Hematopoietic multipotent progenitor cell treated with erythropoietin and hydrocortisone succinate and interleukin-3 and kit ligand, for 17 days (in vitro differentiated cells): ENCODE results near the gene CCDC120.

Experiments
- DNase-seq: peaks from one replicate; pipeline ENCODE4 v3.0.0-alpha.2; 2015; ENCODE audit warnings: low spot score

The CCDC120 gene

DNA sequence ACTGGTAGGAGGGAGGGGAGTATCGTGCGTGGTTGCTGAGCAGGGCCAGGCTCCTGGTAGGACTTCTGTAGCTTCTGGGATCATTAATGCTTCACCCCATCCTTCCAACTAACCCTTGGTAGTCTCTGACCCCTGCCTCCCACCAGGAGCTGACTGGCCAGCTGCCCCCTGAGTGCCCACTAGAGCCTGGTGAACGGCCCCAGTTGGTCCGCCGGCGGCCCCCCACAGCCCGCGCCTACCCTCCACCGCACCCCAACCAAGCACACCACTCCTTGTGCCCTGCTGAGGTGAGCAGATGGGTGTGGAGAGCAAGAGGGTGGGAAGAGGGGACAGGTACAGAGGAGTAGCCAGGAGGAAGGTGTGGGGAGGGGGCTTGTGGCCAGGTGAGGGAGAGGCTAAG is 4.9 kb downstream of the CCDC120 start:
- DNase-seq, result no peak

DNA sequence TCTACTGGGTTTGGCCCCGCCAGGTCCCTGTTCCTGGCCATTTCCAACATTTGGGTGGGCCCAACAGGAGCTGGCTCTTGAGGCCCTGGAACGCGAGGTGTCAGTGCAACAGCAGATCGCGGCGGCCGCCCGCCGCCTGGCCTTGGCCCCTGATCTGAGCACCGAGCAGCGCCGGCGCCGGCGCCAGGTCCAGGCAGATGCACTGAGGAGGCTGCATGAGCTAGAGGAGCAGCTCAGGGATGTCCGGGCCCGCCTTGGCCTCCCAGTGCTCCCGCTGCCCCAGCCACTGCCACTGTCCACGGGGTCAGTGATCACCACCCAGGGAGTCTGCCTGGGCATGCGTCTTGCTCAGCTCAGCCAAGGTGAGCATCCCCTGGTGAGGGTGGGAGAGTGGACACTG is 5.5 kb downstream of the CCDC120 start:
- no peak for DNase-seq

DNA sequence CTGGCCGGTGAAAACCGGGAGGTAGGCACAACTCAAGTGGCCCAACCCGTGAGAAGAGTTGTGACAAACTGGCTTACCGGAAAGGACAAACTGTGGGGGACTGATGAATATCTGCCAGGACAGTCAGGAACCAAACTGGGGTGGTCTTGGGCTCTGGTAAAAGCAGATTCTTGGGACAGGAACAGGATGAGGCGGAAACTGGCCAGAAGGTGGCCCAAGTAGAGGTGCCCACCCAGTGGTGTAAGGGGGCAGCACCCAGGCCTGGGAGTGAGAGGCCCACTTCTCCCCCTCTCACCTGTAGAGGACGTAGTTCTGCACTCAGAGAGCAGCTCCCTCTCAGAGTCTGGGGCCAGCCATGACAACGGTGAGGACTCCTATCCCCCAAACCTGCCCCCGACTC is 5.9 kb downstream of the CCDC120 start:
- DNase-seq, result no peak

DNA sequence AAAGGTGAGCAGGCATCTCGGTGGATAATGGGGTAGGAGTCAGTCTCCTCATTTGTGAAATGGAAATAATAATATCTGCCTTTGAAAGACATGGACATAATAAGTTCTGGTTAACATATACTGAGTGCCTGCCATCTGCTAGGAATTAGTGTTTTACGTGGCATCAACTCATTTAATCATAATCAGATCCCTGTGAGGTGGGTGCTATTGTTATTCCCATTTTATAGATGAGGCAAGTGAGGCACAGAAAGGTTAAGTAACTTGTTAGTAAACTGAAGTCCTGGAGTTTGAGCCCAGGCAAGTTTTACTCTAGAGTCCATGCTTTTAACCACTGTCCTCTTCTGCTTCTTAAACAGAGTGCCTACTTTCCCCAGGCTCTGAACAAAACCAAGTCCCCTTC is 7.5 kb downstream of the CCDC120 start:
- no peak for DNase-seq

DNA sequence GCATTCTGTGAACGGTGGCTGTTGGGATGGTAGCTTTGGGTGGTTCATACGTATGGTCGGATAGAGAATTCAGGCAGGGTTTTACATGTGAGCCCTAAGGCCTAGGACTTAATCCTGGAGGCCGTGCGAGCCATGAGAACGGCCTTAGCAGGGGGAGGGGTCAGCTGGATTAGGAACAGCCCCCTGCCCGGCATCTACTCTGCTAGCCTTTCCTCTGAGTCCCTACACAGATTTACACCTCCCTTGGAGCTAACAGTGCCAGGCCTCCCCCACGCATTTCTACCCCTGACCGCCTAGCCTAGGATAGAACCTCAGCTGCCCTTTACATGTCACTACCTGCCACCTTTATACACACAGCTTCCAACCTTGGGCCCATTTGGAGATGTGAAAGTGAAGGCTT is 7.9 kb downstream of the CCDC120 start:
- DNase-seq, result no peak

DNA sequence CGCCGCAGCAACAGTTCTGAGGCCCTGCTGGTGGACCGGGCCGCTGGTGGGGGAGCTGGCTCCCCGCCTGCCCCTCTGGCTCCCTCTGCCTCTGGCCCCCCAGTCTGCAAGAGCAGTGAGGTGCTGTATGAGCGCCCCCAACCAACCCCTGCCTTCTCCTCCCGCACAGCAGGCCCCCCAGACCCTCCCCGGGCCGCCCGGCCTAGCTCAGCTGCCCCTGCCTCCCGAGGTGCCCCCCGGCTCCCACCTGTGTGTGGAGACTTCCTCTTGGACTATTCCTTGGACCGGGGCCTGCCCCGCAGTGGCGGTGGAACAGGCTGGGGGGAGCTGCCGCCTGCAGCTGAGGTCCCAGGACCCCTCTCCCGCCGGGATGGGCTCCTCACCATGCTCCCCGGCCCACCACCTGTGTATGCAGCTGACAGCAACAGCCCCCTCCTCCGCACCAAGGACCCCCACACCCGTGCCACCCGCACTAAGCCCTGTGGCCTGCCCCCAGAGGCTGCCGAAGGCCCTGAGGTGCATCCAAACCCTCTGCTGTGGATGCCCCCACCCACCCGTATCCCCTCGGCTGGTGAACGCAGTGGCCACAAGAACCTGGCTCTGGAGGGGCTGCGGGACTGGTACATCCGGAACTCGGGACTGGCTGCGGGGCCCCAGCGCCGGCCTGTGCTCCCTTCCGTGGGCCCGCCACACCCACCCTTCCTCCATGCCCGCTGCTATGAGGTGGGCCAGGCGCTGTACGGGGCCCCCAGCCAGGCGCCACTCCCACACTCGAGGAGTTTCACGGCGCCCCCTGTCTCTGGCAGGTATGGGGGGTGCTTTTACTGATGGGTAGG is 8.7 kb downstream of the CCDC120 start:
- DNase-seq, result no peak

DNA sequence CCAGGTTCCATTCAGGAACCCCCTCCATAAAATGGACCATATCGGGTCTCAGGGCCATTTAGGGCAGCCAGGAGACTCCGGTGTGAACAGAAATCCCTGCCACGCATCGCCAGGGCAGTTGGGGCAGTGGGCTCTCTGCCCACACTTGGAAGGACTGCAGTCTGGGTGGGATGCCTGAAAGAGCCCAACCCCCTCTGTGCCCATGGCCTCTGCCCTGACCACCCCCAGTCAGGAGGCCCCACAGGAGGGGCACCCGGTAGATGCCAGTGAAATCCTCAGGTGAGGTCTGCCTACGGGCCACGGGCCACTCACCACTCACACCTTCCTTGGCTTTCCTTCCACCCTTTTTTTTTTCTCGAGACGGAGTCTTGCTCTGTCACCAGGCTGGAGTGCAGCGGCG is 10.2 kb downstream of the CCDC120 start:
- DNase-seq, result no peak

DNA sequence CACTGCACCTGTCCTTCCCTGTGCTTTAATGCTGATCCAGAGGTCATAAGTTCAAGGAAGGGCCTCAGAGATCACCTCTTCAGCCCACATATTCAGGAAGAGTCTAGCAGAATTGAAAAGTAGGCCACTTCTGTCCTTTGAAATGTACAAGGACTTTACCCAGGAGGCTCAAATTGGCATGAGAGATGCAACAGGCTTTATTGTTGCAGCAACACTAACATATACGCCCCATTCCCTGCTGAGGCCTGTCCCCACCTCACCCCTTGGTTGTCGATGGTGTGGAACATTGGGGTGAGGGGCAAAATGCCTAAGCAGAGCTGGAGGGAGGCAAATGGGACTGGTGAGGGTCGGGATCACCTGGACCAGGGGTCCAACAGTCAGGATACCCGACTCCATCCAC is 12.2 kb downstream of the CCDC120 start:
- DNase-seq, result no peak

DNA sequence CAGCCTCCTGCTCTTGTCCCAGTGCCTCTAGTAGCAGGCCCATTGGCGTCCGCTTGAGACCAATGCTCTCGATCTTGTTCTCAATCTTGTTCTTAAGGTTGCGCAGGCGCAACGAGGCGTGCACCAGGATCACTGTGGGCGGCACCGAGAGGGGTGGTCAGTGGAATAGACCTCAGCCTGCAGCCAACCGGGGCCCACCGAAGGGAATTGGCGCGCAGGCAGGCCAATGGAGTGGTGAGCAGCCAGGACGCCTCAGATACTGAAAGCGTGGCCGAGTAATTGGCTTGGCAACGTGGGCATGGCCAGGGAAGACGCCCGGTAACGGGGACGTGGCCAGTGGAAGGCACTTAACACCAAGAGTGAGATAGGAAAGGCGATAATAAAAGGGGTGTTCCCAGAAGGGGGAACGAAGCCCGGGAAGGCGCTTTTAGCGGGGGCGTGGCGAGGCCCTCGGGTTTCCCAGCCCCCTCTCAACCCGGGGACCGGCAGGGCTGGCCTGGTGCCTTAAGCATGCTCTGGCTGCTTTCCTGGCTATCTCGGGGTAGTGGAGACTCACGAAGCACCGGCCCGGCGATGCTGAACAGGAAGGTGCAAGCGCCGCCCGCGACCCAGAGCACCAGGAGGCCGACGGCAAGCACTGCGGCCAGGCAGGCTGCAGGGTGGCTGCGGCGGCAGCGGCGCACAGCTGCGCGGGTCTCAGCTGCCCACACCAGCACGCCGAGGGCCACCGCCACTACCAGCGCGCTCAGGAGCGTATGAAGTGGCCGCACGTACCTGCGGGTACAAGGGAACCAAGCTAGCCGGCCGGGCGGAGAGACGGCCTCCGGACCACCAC is 13.3 kb downstream of the CCDC120 start:
- DNase-seq, result no peak

DNA sequence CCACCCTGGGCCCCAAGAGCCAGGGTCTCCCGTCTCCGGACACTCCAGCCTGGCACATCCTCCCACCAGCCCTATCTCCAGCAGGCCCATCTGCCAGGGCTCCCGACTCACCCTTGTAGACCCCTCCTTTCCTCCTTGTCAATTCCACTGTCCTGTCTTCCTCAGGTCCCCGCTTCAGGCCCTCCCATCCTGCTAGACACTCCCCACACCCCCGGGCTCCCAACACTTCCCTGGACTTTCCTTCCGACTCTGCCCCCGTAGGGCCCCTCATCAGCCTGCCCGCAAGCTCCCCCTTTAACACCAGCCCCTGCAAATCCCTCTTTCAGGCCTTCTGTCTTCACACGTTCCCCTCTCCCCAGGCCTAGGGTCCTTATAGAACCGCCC is 13.9 kb downstream of the CCDC120 start:
- no peak for DNase-seq

DNA sequence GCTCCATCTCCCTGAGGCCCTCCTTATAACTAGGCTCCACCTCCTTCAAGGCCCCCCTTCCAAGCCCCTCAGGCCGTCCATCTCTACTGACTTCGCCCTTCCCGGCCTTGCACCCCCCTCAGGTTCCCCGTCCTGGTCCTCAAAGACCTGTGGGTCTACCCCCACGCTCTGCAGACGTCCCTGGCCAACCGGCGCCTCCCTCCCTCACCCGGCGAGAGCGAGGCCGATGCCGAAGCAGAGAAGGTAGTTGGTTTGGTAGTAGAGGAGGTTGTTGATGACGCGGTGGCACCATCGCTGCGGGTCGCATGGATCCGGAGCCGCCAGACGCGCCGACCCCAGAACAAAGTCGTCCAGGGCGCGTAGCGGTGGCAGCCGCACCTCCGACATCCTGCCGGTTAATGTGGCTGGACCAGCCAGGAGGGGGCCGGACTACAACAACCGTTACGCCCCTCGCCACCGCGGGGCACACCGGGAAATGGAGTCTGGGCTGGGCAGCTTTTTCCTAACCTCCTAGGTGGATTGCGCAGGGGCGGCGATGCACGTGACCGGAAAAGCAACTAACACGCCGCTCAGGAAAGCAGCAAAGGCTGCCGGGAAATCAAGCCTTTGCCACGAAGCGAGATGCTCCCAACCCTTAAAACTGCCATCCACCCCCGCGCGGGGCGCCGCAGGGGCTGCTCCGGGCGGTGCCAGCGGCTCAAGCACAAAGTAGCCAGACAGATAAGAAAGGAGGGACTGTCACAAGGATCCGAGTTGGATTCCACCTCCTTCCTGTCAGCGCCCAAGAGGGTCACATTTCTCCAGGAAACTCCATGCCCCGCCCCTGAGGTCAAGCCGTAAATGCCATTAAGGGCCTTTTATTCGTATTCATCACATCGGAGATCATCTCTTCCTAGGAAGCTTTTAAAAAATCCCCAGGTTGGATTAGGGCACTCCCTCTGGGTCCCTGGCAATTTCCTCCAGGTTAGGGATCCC is 15.1 kb downstream of the CCDC120 start, which contains the start of gene PRAF2:
TSS of gene PRAF2 (minus strand) at position 402 of the 975 bp plus-strand sequence. CDS start at position 387, 15 bp downstream.
- peak; percentile 90 for DNase-seq

DNA sequence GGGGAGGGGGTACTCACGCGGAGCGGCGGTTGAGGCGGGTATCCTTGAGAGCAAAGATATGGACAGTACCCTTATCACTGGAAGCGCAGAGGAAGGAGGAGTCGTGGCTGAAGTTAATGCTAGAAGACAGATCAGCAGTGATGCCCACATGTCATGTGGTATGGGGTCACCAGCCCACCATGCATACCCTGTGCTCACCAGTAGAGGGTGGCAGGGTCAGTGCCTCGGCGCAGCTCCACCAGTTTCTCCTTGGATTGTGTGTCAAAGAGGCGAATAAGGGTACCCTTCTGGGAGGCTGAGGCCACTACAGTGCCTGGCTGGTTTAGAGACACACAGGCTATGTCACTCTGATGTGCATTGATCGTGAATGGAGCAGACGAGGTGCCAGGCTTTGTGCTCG is 16.5 kb downstream of the CCDC120 start:
- no peak for DNase-seq

DNA sequence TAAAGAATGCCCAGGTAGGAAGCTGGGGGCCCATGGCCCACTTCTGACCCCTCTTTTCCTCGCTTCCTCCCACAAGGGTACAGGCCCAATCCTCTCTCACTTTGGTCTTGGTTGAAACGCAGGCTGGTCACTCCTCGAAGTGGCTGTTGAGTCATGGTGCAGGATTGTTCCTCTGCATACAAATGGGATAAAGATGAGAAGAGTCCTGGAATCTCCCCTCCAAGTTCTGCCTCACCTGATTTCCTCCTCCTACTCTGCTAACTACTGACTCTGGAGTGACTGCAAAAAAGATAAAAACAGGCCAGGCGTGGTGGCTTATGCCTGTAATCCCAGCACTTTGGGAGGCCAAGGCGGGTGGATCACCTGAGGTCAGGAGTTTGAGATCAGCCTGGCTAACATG is 19.1 kb downstream of the CCDC120 start:
- no peak for DNase-seq

DNA sequence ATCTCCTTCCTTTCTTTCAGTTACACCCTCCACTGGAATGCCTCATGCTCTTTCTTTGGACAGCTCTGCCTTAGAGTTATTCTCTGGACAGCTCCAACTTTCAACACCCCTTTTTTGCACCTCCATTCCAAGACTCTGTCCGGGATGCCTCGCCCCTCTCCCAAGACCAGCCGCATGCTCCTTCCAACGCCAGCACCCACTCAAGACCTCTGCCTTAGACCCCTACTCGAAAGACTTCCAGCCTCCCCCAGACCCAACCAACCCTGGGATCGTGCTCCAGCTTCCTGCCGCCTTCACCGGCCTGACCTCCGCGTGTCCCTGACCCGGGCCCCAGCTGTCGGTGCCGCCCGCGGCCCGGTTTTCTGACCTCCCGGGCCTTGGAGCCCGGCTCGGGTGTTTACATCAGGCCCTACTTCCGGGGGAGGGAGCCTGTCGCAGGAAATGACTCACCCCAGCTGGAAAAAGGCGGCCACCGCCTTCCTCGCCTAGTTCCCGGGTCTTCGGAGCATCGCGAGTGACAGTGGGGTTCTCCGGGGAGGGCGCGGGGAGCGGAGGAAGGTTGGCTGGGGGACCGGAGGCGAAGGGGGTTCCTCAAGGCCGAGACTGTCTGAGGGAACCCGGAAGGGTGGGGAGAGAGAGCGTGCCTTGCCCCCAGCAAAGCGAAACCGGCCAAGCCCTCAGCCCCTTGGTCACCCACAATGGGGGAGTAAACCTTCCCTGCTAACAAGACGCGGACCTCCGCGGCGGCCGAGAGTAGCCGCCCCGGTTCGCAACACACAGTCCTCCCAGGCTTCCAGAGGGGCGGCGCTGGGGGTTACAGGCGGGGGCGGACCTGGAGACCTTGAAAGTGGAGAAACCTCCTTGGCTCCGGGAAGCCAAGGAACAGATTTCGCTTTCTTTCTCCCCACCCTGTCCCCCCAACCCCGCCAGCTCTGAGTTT is 21.0 kb downstream of the CCDC120 start, which contains the start of gene WDR45:
TSS of gene WDR45 (minus strand) at position 399 of the 940 bp plus-strand sequence. CDS start 1,792 bp downstream, outside the sequence.
- peak; percentile 83 for DNase-seq

DNA sequence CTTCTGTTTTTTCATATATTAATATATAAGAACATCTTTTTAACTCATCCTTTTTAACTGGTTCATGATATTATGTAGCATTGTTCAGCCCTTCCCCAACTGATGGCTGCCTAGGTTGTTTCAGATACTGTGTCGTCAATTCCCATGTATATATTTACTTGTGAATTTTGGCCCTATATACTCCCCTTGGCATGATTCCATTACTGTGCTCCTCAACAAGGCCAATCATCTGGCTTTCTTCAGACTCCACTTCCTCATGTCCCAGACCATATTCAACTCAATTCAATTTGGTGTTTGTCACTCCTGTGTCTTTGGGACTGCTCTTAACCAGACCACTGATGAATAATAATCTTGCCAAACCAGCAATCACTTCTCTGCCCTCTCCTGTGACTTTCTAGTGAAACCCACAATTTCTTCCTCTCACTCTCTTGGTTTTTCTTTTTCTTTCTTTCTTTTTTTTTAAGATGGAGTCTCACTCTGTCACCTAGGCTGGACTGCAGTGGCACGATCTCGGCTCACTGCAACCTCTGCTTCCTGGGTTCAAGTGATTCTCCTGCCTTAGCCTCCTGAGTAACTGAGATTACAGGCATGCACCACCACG is 23.6 kb downstream of the CCDC120 start:
- DNase-seq, result peak; percentile 12

DNA sequence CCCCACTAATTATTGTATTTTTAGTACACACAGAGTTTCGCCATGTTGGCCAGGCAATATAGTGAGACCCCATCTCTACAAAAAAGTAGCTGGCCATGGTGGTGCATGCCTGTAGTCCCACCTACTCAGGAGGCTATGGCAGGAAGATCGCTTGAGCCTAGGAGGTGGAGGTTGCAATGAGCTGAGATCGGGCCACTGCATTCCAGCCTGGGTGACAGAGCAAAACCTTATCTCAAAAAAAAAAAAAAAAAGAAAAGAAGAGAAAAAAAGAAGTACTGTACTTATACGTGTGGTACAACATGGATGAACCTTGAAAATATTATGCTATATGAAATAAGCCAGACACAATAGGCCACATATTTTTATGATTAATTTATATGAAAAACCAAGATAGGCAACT is 30.8 kb downstream of the CCDC120 start:
- DNase-seq, result peak; percentile 39

DNA sequence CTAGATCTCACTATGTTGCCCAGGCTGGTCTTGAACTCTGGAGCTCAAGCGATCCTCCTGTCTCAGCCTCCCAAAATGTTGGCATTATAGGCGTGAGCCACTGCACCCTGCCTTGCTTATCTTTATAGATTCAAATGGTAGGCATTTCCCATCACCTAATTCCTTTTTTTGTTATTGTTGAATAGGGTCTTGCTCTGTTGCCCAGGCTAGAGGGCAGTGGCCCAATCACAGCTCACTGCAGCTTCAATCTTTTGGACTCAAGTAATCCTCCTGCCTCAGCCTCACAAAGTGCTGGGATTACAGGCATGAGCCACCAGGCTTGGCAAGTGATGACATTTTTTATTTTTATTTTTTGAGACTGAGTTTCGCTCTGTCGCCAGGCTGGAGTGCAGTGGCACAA is 37.6 kb downstream of the CCDC120 start:
- DNase-seq, result no peak

DNA sequence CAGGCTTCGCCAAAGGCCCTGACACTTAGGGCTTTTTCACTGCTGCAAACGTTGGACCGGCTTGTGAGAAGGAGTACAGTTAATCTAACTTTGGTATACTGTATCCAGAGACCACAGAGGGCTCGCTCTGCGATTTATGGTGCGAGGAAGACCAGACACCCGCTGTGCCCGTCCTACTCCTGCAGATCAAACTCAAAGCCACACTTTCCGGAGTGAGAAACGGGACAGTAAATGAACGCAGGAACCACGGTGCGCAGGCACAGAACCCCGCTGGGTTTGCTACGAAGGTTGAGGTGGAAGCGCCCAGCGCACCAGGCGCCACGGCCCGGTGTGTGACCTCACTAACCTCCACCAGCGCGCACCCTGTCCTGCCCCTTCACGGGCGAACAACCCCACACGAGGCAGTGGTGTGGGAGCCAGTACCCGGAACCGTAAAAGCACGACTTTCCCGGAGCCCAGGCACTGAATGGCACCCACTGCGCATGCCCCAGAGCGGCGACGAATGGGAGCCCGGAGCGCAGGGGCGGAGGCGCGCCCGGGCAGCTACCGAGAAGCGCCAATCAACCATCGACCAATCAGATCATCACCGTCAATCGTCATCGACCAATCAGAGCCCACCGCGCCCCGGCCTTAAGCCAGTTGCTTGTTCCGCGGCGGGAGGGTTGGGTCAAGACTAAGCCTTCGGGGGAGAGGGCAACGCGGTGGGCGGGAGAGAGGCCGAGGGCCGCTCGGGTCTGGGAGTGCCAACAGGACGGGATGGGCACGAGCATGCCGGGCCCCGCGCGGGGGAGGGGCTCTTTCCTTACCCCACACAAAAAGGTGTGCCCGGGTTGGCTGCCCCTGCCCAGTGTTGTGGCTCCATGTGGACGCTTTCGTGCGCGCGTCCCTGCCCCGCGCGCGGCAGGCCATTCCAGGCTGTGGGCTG is 42.2 kb downstream of the CCDC120 start:
- DNase-seq, result peak; percentile 93

DNA sequence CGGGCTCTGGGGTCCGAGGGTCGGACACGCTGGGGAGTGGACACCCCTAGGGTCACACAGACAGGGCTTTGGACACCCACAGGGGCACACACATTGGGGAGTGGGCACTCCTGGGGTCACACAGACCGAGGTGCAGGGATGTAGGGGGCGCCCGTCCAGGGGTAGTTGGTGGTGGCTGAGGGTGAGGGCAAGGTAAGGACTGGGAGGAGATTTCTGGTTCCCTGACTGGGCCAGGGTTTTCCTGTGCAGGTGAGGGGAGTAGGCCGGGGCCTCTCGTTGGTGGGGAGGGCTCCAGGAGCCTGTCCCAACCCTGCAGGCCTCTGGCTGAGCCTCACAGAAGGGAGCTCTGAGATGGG is 42.8 kb downstream of the CCDC120 start:
- no peak for DNase-seq
